CD14-positive monocyte (primary cell): ENCODE measurements around the gene KRT12. TPM values are rescaled to one million over a fixed set of nuclear protein-coding genes. Genes with fewer than 3 reads are reported as not detected.

ENCODE experiments used
- DNase-seq, 3 donors: peaks; one replicate each; pipeline ENCODE4 v3.0.0-alpha.2; 2011 to 2022
- H2AFZ ChIP-seq: 2 replicates; pipeline ENCODE4 v1.6.0; 2012; ENCODE audit warnings: mild to moderate bottlenecking, low read depth, low read length, inconsistent platforms; ENCODE audit not compliant: insufficient read depth, poor library complexity, severe bottlenecking
- H3K27ac ChIP-seq, 2 donors: 1 replicate in 1 of 2; 2 replicates in 1 of 2; pipeline ENCODE4 v1.5.1; 2012 to 2013; ENCODE audit warnings: low read length in 2 of 2, control low read depth in 1 of 2, inconsistent platforms in 1 of 2, low read depth in 1 of 2, mild to moderate bottlenecking in 1 of 2
- H3K27me3 ChIP-seq, 2 donors: one replicate each; pipeline versions ENCODE4 v1.6.0 to v1.6.1; 2011 to 2013; ENCODE audit warnings: low read length in 2 of 2; ENCODE audit not compliant: control insufficient read depth in 2 of 2, insufficient read depth in 2 of 2
- H3K36me3 ChIP-seq, 2 donors: replicated peaks in 1 of 2; 1 replicate in 1 of 2; 2 replicates in 1 of 2; pipeline versions ENCODE4 v1.5.1 to v1.6.1; 2012 to 2013; ENCODE audit warnings: low read length in 2 of 2, control low read depth in 1 of 2, inconsistent platforms in 1 of 2, mild to moderate bottlenecking in 1 of 2; ENCODE audit not compliant: insufficient read depth in 2 of 2, control insufficient read depth in 1 of 2
- H3K4me1 ChIP-seq, 2 donors: 1 replicate in 1 of 2; 2 replicates in 1 of 2; pipeline versions ENCODE4 v1.5.1 to v1.6.1; 2012 to 2013; ENCODE audit warnings: low read length in 2 of 2, control low read depth in 1 of 2, inconsistent platforms in 1 of 2, mild to moderate bottlenecking in 1 of 2, moderate library complexity in 1 of 2; ENCODE audit not compliant: insufficient read depth in 2 of 2, control insufficient read depth in 1 of 2
- H3K4me2 ChIP-seq: replicated peaks from 2 replicates; pipeline ENCODE3; 2012; ENCODE audit warnings: low read length, moderate library complexity, mild to moderate bottlenecking; ENCODE audit not compliant: poor library complexity, severe bottlenecking; ENCODE audit errors: extremely low read depth
- H3K4me3 ChIP-seq, 3 experiments: fragments of 200-600 bp in 1 of 3; sonication (generic) in 1 of 3; replicated peaks in 1 of 3; 1 replicate in 2 of 3; 2 replicates in 1 of 3; pipeline ENCODE4 v1.5.1; 2011 to 2013; ENCODE audit warnings: low read length in 3 of 3, mild to moderate bottlenecking in 3 of 3, control low read depth in 2 of 3, low read depth in 2 of 3, inconsistent platforms in 1 of 3, moderate library complexity in 1 of 3
- H3K79me2 ChIP-seq: 2 replicates; pipeline ENCODE4 v1.6.0; 2012; ENCODE audit warnings: mild to moderate bottlenecking, control low read depth, inconsistent platforms, low read length, moderate library complexity; ENCODE audit not compliant: insufficient read depth
- H3K9ac ChIP-seq: 2 replicates; pipeline ENCODE4 v1.6.0; 2017; ENCODE audit warnings: low read length, mild to moderate bottlenecking; ENCODE audit not compliant: insufficient read depth, poor library complexity, severe bottlenecking
- H3K9me3 ChIP-seq, 2 donors: replicated peaks in 1 of 2; 1 replicate in 1 of 2; 2 replicates in 1 of 2; pipeline versions ENCODE4 v1.5.1 to v1.6.1; 2012 to 2013; ENCODE audit warnings: low read length in 2 of 2, control low read depth in 1 of 2; ENCODE audit not compliant: control insufficient read depth in 1 of 2, insufficient read depth in 1 of 2
- H4K20me1 ChIP-seq: 2 replicates; pipeline ENCODE4 v1.6.0; 2012; ENCODE audit warnings: mild to moderate bottlenecking, low read length, control low read depth, moderate library complexity; ENCODE audit not compliant: insufficient read depth
- H3K27ac Mint-ChIP-seq, 7 donors: one replicate each; pipeline ENCODE4 v1.8.0; 2020; ENCODE audit warnings: mild to moderate bottlenecking in 7 of 7, mixed read lengths in 7 of 7, moderate library complexity in 6 of 7, inconsistent platforms in 2 of 7
- H3K27me3 Mint-ChIP-seq, 3 donors: one replicate each; pipeline ENCODE4 v1.8.0; 2021 to 2022; ENCODE audit warnings: low read depth in 3 of 3, mild to moderate bottlenecking in 3 of 3, mixed read lengths in 3 of 3, moderate library complexity in 3 of 3, inconsistent platforms in 1 of 3
- H3K36me3 Mint-ChIP-seq, 2 donors: one replicate each; pipeline ENCODE4 v1.8.0; 2020; ENCODE audit warnings: mixed read lengths in 2 of 2, inconsistent platforms in 1 of 2, mild to moderate bottlenecking in 1 of 2
- H3K4me1 Mint-ChIP-seq: one replicate; pipeline ENCODE4 v1.8.0; 2020; ENCODE audit warnings: mild to moderate bottlenecking, mixed read lengths
- H3K4me3 Mint-ChIP-seq, 2 donors: one replicate each; pipeline ENCODE4 v1.8.0; 2020; ENCODE audit warnings: mild to moderate bottlenecking in 2 of 2, mixed read lengths in 2 of 2, moderate library complexity in 1 of 2
- H3K9me3 Mint-ChIP-seq, 7 donors: one replicate each; pipeline ENCODE4 v1.8.0; 2020 to 2022; ENCODE audit warnings: mixed read lengths in 7 of 7, mild to moderate bottlenecking in 6 of 7, moderate library complexity in 6 of 7, inconsistent platforms in 2 of 7
- WGBS: methylation state at CpG from one replicate; pipeline ENCODE4 v1.1.5; 2013; ENCODE audit warnings: missing lambda C conversion rate; ENCODE audit not compliant: insufficient coverage; 5-methylcytosine and 5-hydroxymethylcytosine counted together
- intact Hi-C, 2 donors: fragments of 100-400 bp; cut with micrococcal nuclease; formaldehyde crosslinking; loops; one replicate each; pipeline versions ENCODE4 v1.15.0 to v1.15.1; 2023
- polyA plus RNA-seq, 3 donors: library from polyadenylated mRNA; depleted of rRNA in 1 of 3; unstranded in 2 of 3; stranded (reverse) in 1 of 3; fragments of 300-500 nt in 2 of 3; fragments of >200 nt in 1 of 3; fragmentation: Illumina TruSeq in 2 of 3; gene quantifications; 1 replicate in 2 of 3; 2 replicates in 1 of 3; pipeline ENCODE4 v1.2.3, GENCODE V29; 2012 to 2021
- TF ChIP-seq, protein P1 (sequence below): fragments of 200-600 bp; IDR thresholded peaks from one replicate; pipeline ENCODE4 v1.8.0; 2022; ENCODE audit warnings: antibody characterized with exemption, mild to moderate bottlenecking

KRT12 gene
- polyA plus RNA-seq, 3 donors, result not detected

- WGBS, result no CpG with 5 or more reads among the region's 2 CpGs
- H3K36me3 ChIP-seq, result no peaks in the 10 kb centered on the region
- no peak overlapping the region for H3K9ac ChIP-seq
- no peaks in the 10 kb centered on the region for H3K36me3 Mint-ChIP-seq
- intact Hi-C loops, result no loop called here
- H3K4me3 ChIP-seq, result no peak overlapping the region
- no peak overlapping the region for H3K27ac ChIP-seq
- no peak overlapping the region for H2AFZ ChIP-seq
- TF ChIP-seq, protein P1, sequence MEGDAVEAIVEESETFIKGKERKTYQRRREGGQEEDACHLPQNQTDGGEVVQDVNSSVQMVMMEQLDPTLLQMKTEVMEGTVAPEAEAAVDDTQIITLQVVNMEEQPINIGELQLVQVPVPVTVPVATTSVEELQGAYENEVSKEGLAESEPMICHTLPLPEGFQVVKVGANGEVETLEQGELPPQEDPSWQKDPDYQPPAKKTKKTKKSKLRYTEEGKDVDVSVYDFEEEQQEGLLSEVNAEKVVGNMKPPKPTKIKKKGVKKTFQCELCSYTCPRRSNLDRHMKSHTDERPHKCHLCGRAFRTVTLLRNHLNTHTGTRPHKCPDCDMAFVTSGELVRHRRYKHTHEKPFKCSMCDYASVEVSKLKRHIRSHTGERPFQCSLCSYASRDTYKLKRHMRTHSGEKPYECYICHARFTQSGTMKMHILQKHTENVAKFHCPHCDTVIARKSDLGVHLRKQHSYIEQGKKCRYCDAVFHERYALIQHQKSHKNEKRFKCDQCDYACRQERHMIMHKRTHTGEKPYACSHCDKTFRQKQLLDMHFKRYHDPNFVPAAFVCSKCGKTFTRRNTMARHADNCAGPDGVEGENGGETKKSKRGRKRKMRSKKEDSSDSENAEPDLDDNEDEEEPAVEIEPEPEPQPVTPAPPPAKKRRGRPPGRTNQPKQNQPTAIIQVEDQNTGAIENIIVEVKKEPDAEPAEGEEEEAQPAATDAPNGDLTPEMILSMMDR, result no peak
- H3K9me3 Mint-ChIP-seq, result peaks cover 0 to 2% (median 0%) of the 10 kb centered on the region in 7 donors
- no peak overlapping the region for H3K27ac Mint-ChIP-seq
- H3K27me3 ChIP-seq, result peaks cover 15 to 20% of the 10 kb centered on the region in 2 donors
- H3K4me1 ChIP-seq, result no peaks in the 10 kb centered on the region
- H3K4me2 ChIP-seq, result no peak overlapping the region
- no peaks in the 10 kb centered on the region for H3K9me3 ChIP-seq
- H3K27me3 Mint-ChIP-seq, result peaks cover 5 to 40% (median 13%) of the 10 kb centered on the region in 3 donors
- H3K4me3 Mint-ChIP-seq, result no peak overlapping the region
- no peaks in the 10 kb centered on the region for H3K79me2 ChIP-seq
- H4K20me1 ChIP-seq, result no peaks in the 10 kb centered on the region
- H3K4me1 Mint-ChIP-seq, result no peaks in the 10 kb centered on the region
- DNase-seq, result no peak
Observed at GRCh38 chr17:40888196-40888720, 21.2 kb upstream of the KRT12 start.

DNA sequence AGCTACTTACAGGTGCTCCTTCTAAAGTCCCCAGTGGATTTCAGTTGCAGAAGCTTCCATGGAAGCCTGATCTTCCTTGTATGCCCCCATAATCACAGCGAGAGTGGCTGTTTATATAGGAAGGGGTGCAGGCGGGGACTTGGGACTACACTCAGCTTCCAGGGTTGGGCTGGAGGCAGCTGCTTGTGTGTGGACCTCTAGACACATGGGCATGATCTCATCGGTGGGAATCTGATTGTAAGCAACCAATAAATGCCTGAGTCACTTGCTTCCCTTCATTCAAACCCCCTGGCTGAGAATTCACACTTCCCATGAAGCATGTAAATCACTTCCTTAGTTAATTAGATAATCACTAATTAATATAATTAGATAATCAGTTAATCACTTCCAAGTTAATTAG, 19.1 kb upstream of the KRT12 start:
- H3K9me3 ChIP-seq, result no peaks in the 10 kb centered on the region
- H3K79me2 ChIP-seq, result no peaks in the 10 kb centered on the region
- H3K27ac ChIP-seq, result no peak overlapping the region
- H3K36me3 ChIP-seq, result no peaks in the 10 kb centered on the region
- H3K9me3 Mint-ChIP-seq, result peaks cover 0 to 2% (median 0%) of the 10 kb centered on the region in 7 donors
- H3K27ac Mint-ChIP-seq, result no peak overlapping the region
- no peak overlapping the region for H2AFZ ChIP-seq
- no peaks in the 10 kb centered on the region for H4K20me1 ChIP-seq
- no peaks in the 10 kb centered on the region for H3K4me1 Mint-ChIP-seq
- peaks cover 15 to 20% of the 10 kb centered on the region in 2 donors for H3K27me3 ChIP-seq
- no peak for DNase-seq
- 100% methylated on average over 1 of the region's 3 CpGs for WGBS
- H3K9ac ChIP-seq, result no peak overlapping the region
- H3K4me2 ChIP-seq, result no peak overlapping the region
- peak overlapping the region in 1 of 2 donors; percentile 11 for H3K4me3 Mint-ChIP-seq
- H3K27me3 Mint-ChIP-seq, result peaks cover 8 to 39% (median 18%) of the 10 kb centered on the region in 3 donors
- H3K4me3 ChIP-seq, result no peak overlapping the region
- H3K36me3 Mint-ChIP-seq, result no peaks in the 10 kb centered on the region
- no peaks in the 10 kb centered on the region for H3K4me1 ChIP-seq
- TF ChIP-seq, protein P1, result no peak
- intact Hi-C loops, result no loop called here
